GM23248 (cell line): ENCODE measurements around the gene PGPEP1. TPM values are rescaled to one million over a fixed set of nuclear protein-coding genes. Genes with fewer than 3 reads are reported as not detected.

Experiments
- DNase-seq: peaks from one replicate; pipeline ENCODE4 v3.0.0-alpha.2; 2015
- H2AFZ ChIP-seq: fragments of 200-600 bp; sonication (generic); 2 replicates; pipeline ENCODE4 v1.6.1; 2016; ENCODE audit warnings: antibody characterized with exemption
- H3F3A ChIP-seq: fragments of 200-600 bp; sonication (generic); 2 replicates; pipeline ENCODE4 v1.6.1; 2016; ENCODE audit warnings: mild to moderate bottlenecking, antibody characterized with exemption, mixed run types; ENCODE audit not compliant: insufficient read depth
- H3K27ac ChIP-seq: fragments of 200-600 bp; sonication (generic); 2 replicates; pipeline ENCODE4 v1.5.1; 2016; ENCODE audit warnings: mild to moderate bottlenecking
- H3K27me3 ChIP-seq: fragments of 200-600 bp; sonication (generic); replicated peaks from 2 replicates; pipeline ENCODE4 v1.6.1; 2016; ENCODE audit warnings: mild to moderate bottlenecking; ENCODE audit not compliant: insufficient read depth
- H3K36me3 ChIP-seq: fragments of 200-600 bp; sonication (generic); 2 replicates; pipeline ENCODE4 v1.6.1; 2016; ENCODE audit warnings: low read depth, mild to moderate bottlenecking
- H3K4me1 ChIP-seq: fragments of 200-600 bp; sonication (generic); 2 replicates; pipeline ENCODE4 v1.6.1; 2016; ENCODE audit warnings: mild to moderate bottlenecking; ENCODE audit not compliant: insufficient read depth
- H3K4me2 ChIP-seq: fragments of 200-600 bp; sonication (generic); one replicate; pipeline ENCODE4 v1.6.1; 2016; ENCODE audit warnings: mild to moderate bottlenecking; ENCODE audit not compliant: unreplicated experiment
- H3K4me3 ChIP-seq: fragments of 200-600 bp; sonication (generic); 2 replicates; pipeline ENCODE4 v1.5.1; 2016; ENCODE audit warnings: mild to moderate bottlenecking
- H3K79me2 ChIP-seq: fragments of 200-600 bp; sonication (generic); 2 replicates; pipeline ENCODE4 v1.6.1; 2016; ENCODE audit warnings: mild to moderate bottlenecking; ENCODE audit not compliant: insufficient read depth
- H3K9ac ChIP-seq: fragments of 200-600 bp; sonication (generic); 2 replicates; pipeline ENCODE4 v1.6.1; 2016; ENCODE audit warnings: mild to moderate bottlenecking
- H3K9me2 ChIP-seq: fragments of 200-600 bp; sonication (generic); 2 replicates; pipeline ENCODE4 v1.6.1; 2016; ENCODE audit warnings: mixed run types, mild to moderate bottlenecking, moderate library complexity; ENCODE audit not compliant: insufficient read depth
- H3K9me3 ChIP-seq: fragments of 200-600 bp; sonication (generic); one replicate; pipeline ENCODE4 v1.6.1; 2017; ENCODE audit warnings: low read depth
- H4K20me1 ChIP-seq: fragments of 200-600 bp; sonication (generic); 2 replicates; pipeline ENCODE4 v1.6.0; 2016; ENCODE audit not compliant: insufficient read depth
- EZH2 ChIP-seq: fragments of 200-600 bp; sonication (generic); IDR thresholded peaks from 2 replicates; pipeline ENCODE4 v1.6.1; 2018; ENCODE audit warnings: antibody characterized with exemption, mild to moderate bottlenecking; ENCODE audit not compliant: insufficient read depth, poor library complexity, severe bottlenecking
- EZH2phosphoT487 ChIP-seq: fragments of 200-600 bp; sonication (generic); IDR thresholded peaks from 2 replicates; pipeline ENCODE4 v1.6.1; 2018; ENCODE audit warnings: antibody characterized with exemption, moderate library complexity, mild to moderate bottlenecking, low read depth; ENCODE audit not compliant: insufficient read depth
- WGBS, 2 experiments: methylation state at CpG; one replicate each; pipeline ENCODE4 v1.1.6; 2015 to 2017; ENCODE audit warnings: low lambda C conversion rate in 2 of 2, low coverage in 1 of 2; ENCODE audit errors: missing lambda C conversion rate in 2 of 2; 5-methylcytosine and 5-hydroxymethylcytosine counted together
- in situ Hi-C: fragments of 300-500 bp; cut with MboI; formaldehyde crosslinking; loops from 2 replicates; pipeline ENCODE4 v1.15.0; 2020
- polyA plus RNA-seq: library from polyadenylated mRNA; unstranded; fragments of >200 nt; fragmentation: Nextera tagmentation; extraction: Ambion mirVana; gene quantifications from 2 replicates; pipeline ENCODE4 v1.2.1, GENCODE V29; 2016
- total RNA-seq: library from RNA; depleted of rRNA; stranded (reverse); fragments of >200 nt; shearing (Covaris generic); gene quantifications from 2 replicates; pipeline ENCODE4 v1.2.3, GENCODE V29; 2014

Gene PGPEP1
- total and polyA plus RNA-seq, 2 experiments from 2014 or later: 12.0 to 14.5 TPM

- WGBS, 2 experiments: 81 to 82% methylated on average over 7 of the region's 7 CpGs
- Histone ChIP-seq H3K9me3 (no peaks in the 10 kb centered on the region), H3K9me2 (no peaks in the 10 kb centered on the region), H3K4me3 (no peak overlapping the region), H3K36me3 (no peaks in the 10 kb centered on the region), H3K27me3 (no peaks in the 10 kb centered on the region), H3K4me2 (no peak overlapping the region), H3K27ac (no peak overlapping the region), H2AFZ (no peak overlapping the region), H4K20me1 (no peaks in the 10 kb centered on the region), H3K4me1 (peaks cover 9% of the 10 kb centered on the region), H3K79me2 (no peaks in the 10 kb centered on the region), H3F3A (peaks cover 7% of the 10 kb centered on the region; the same call in 1 of the 2 replicates), H3K9ac (no peak overlapping the region)
- in situ Hi-C loops: no loop called here
- no peak for DNase-seq
- TF ChIP-seq EZH2 (no peak), EZH2phosphoT487 (no peak)
Observed at GRCh38 chr19:18384775-18385174, 44.4 kb downstream of the PGPEP1 start.

- Histone ChIP-seq H3K79me2 (no peaks in the 10 kb centered on the region), H3F3A (0 out of 2 replicates have a peak, but pooled peaks cover 4% of the 10 kb centered on the region), H4K20me1 (no peaks in the 10 kb centered on the region), H3K27me3 (no peaks in the 10 kb centered on the region), H3K27ac (no peak overlapping the region), H3K9me3 (no peaks in the 10 kb centered on the region), H2AFZ (no peak overlapping the region), H3K36me3 (no peaks in the 10 kb centered on the region), H3K4me2 (no peak overlapping the region), H3K4me3 (no peak overlapping the region), H3K9ac (no peak overlapping the region), H3K4me1 (peaks cover 5% of the 10 kb centered on the region), H3K9me2 (no peaks in the 10 kb centered on the region)
- WGBS, 2 experiments: 92 to 100% methylated on average over 3 of the region's 3 CpGs
- TF ChIP-seq EZH2 (no peak), EZH2phosphoT487 (no peak)
- in situ Hi-C loops: no loop called here
- no peak for DNase-seq
Observed at GRCh38 chr19:18385359-18385674, 44.9 kb downstream of the PGPEP1 start.

- H3K9ac ChIP-seq: peak within 1 kb of the TSS; percentile 84
- peak within 1 kb of the TSS; percentile 54 for H3K27ac ChIP-seq
- H3K36me3 ChIP-seq: no peaks in the 10 kb centered on the region
- in situ Hi-C loops: no loop called here
- TF ChIP-seq EZH2: no peak
- TF ChIP-seq EZH2phosphoT487: no peak
- peak; percentile 78 for DNase-seq
- no peaks in the 10 kb centered on the region for H3K9me3 ChIP-seq
- 0 out of 2 replicates have a peak, but pooled peaks cover under 1% of the 10 kb centered on the region for H3F3A ChIP-seq
- WGBS, 2 experiments: 36 to 40% methylated on average over 33 of the region's 33 CpGs
- H3K4me2 ChIP-seq: peak within 1 kb of the TSS; percentile 89
- peak within 1 kb of the TSS; percentile 53 for H2AFZ ChIP-seq
- no peaks in the 10 kb centered on the region for H4K20me1 ChIP-seq
- H3K9me2 ChIP-seq: no peaks in the 10 kb centered on the region
- H3K4me3 ChIP-seq: peak within 1 kb of the TSS; percentile 75
- no peaks in the 10 kb centered on the region for H3K79me2 ChIP-seq
- no peaks in the 10 kb centered on the region for H3K27me3 ChIP-seq
- no peaks in the 10 kb centered on the region; the same call in 1 of the 2 replicates for H3K4me1 ChIP-seq
Observed at GRCh38 chr19:18385675-18386542, 45.5 kb downstream of the PGPEP1 start, which contains the start of gene GDF15. GDF15 (plus strand) TSS chr19:18386158; CDS start chr19:18386190, 32 bp downstream.

- DNase-seq: peak; percentile 77
- peak overlapping the region; percentile 89 for H3K4me2 ChIP-seq
- peak overlapping the region; percentile 84 for H3K9ac ChIP-seq
- in situ Hi-C loops: no loop called here
- no peaks in the 10 kb centered on the region; the same call in 1 of the 2 replicates for H3K4me1 ChIP-seq
- WGBS, 2 experiments: 22 to 24% methylated on average over 14 of the region's 14 CpGs
- no peaks in the 10 kb centered on the region for H3K27me3 ChIP-seq
- no peaks in the 10 kb centered on the region for H4K20me1 ChIP-seq
- TF ChIP-seq EZH2phosphoT487 (no peak), EZH2 (no peak)
- no peaks in the 10 kb centered on the region for H3K79me2 ChIP-seq
- H3K9me3 ChIP-seq: no peaks in the 10 kb centered on the region
- H3F3A ChIP-seq: no peaks in the 10 kb centered on the region
- H2AFZ ChIP-seq: peak overlapping the region; percentile 53
- no peaks in the 10 kb centered on the region for H3K9me2 ChIP-seq
- H3K4me3 ChIP-seq: peak overlapping the region; percentile 75
- H3K27ac ChIP-seq: peak overlapping the region; percentile 54
- no peaks in the 10 kb centered on the region for H3K36me3 ChIP-seq
Observed at GRCh38 chr19:18386543-18387271, 46.3 kb downstream of the PGPEP1 start.
